Liver (tissue), 9 donors: ENCODE measurements around the gene FNDC8. TPM values are rescaled to one million over a fixed set of nuclear protein-coding genes. Genes with fewer than 3 reads are reported as not detected.

Experiments used
- DNase-seq: peaks from one replicate; pipeline ENCODE4 v3.0.0-alpha.2; 2017; ENCODE audit warnings: low spot score
- H3K27ac ChIP-seq, 2 donors: one replicate each; pipeline ENCODE4 v1.7.0; 2013; ENCODE audit warnings: inconsistent platforms in 2 of 2, low read length in 2 of 2, control low read depth in 1 of 2, low read depth in 1 of 2, mild to moderate bottlenecking in 1 of 2
- H3K27me3 ChIP-seq, 4 donors: one replicate each; pipeline versions ENCODE4 v1.6.1 to v1.7.0; 2013; ENCODE audit warnings: low read length in 3 of 4, inconsistent platforms in 1 of 4, mild to moderate bottlenecking in 1 of 4, moderate library complexity in 1 of 4; ENCODE audit not compliant: control insufficient read depth in 4 of 4, insufficient read depth in 4 of 4
- H3K36me3 ChIP-seq, 4 donors: one replicate each; pipeline versions ENCODE4 v1.6.1 to v1.7.0; 2013; ENCODE audit warnings: low read length in 3 of 4, mild to moderate bottlenecking in 3 of 4, low read depth in 1 of 4, moderate library complexity in 1 of 4; ENCODE audit not compliant: control insufficient read depth in 4 of 4, insufficient read depth in 3 of 4
- H3K4me1 ChIP-seq, 4 donors: one replicate each; pipeline versions ENCODE4 v1.6.1 to v1.7.0; 2013; ENCODE audit warnings: low read length in 3 of 4, mild to moderate bottlenecking in 3 of 4, moderate library complexity in 1 of 4; ENCODE audit not compliant: control insufficient read depth in 4 of 4, insufficient read depth in 4 of 4
- H3K4me3 ChIP-seq, 3 donors: one replicate each; pipeline versions ENCODE4 v1.6.1 to v1.7.0; 2013; ENCODE audit warnings: low read length in 3 of 3, control low read depth in 1 of 3, low read depth in 1 of 3, mild to moderate bottlenecking in 1 of 3
- H3K9ac ChIP-seq, 2 donors: one replicate each; pipeline ENCODE4 v1.7.0; 2013; ENCODE audit warnings: low read length in 2 of 2, mild to moderate bottlenecking in 2 of 2, moderate library complexity in 2 of 2, control low read depth in 1 of 2, low read depth in 1 of 2
- H3K9me3 ChIP-seq, 4 donors: one replicate each; pipeline versions ENCODE4 v1.6.1 to v1.7.0; 2013; ENCODE audit warnings: low read length in 3 of 4; ENCODE audit not compliant: control insufficient read depth in 4 of 4
- EGR1 ChIP-seq, 2 donors: IDR thresholded peaks; 2 replicates each; pipeline ENCODE4 v1.6.1; 2016 to 2018; ENCODE audit warnings: antibody characterized with exemption in 2 of 2, low read depth in 2 of 2
- FOXA1 ChIP-seq: IDR thresholded peaks from 2 replicates; pipeline ENCODE4 v1.6.1; 2016; ENCODE audit warnings: antibody characterized with exemption
- FOXA2 ChIP-seq: IDR thresholded peaks from 2 replicates; pipeline ENCODE4 v1.6.1; 2016; ENCODE audit warnings: antibody characterized with exemption
- GABPA ChIP-seq, 2 donors: IDR thresholded peaks in 1 of 2; conservative IDR thresholded peaks in 1 of 2; 2 replicates each; pipeline ENCODE4 v1.6.1; 2016; ENCODE audit warnings: antibody characterized with exemption in 2 of 2, mild to moderate bottlenecking in 1 of 2, moderate library complexity in 1 of 2
- HNF4A ChIP-seq, 2 donors: conservative IDR thresholded peaks; 2 replicates each; pipeline ENCODE4 v1.6.1; 2016; ENCODE audit warnings: antibody characterized with exemption in 2 of 2, mild to moderate bottlenecking in 2 of 2
- JUND ChIP-seq, 2 donors: IDR thresholded peaks; 2 replicates each; pipeline ENCODE4 v1.6.1; 2016; ENCODE audit warnings: antibody characterized with exemption in 2 of 2
- NR2F2 ChIP-seq: IDR thresholded peaks from 2 replicates; pipeline ENCODE4 v1.6.1; 2016; ENCODE audit warnings: antibody characterized with exemption
- RAD21 ChIP-seq, 2 donors: IDR thresholded peaks; 2 replicates each; pipeline ENCODE4 v1.6.1; 2016; ENCODE audit warnings: antibody characterized with exemption in 2 of 2, mild to moderate bottlenecking in 2 of 2
- SP1 ChIP-seq: IDR thresholded peaks from 2 replicates; pipeline ENCODE4 v1.6.1; 2018; ENCODE audit warnings: antibody characterized with exemption, mild to moderate bottlenecking
- YY1 ChIP-seq: IDR thresholded peaks from 2 replicates; pipeline ENCODE4 v1.6.1; 2016; ENCODE audit warnings: antibody characterized with exemption, mild to moderate bottlenecking
- WGBS: extraction: QIAGEN DNeasy Blood & Tissue Kit; methylation state at CpG from one replicate; pipeline ENCODE4 v1.1.7; 2013; 5-methylcytosine and 5-hydroxymethylcytosine counted together
- polyA plus RNA-seq, 2 donors: library from polyadenylated mRNA; stranded (reverse) in 1 of 2; unstranded in 1 of 2; fragments of 200-250 nt in 1 of 2; fragments of >200 nt in 1 of 2; fragmentation: Nextera tagmentation in 1 of 2; extraction: Ambion mirVana in 1 of 2; gene quantifications; one replicate each; pipeline versions ENCODE4 v1.2.1 to v1.2.3, GENCODE V29; 2013 to 2015
- total RNA-seq, 2 donors: library from RNA; depleted of rRNA; stranded (reverse); fragments of >200 nt; gene quantifications; one replicate each; pipeline ENCODE4 v1.2.3, GENCODE V29; 2014
- TF ChIP-seq, protein P1 (sequence below): IDR thresholded peaks from 2 replicates; pipeline ENCODE4 v1.6.1; 2016; ENCODE audit warnings: antibody characterized with exemption
- TF ChIP-seq, protein P2 (sequence below): fragments of 150-350 bp; IDR thresholded peaks from 2 replicates; pipeline ENCODE4 v1.5.1; 2017; ENCODE audit warnings: improper control_type of control experiment, low read depth, low read length; ENCODE audit not compliant: missing input control
- TF ChIP-seq, protein P3 (sequence below): IDR thresholded peaks from 2 replicates; pipeline ENCODE4 v1.6.1; 2016; ENCODE audit warnings: antibody characterized with exemption
- TF ChIP-seq, protein P4 (sequence below): IDR thresholded peaks from 2 replicates; pipeline ENCODE4 v1.6.1; 2016; ENCODE audit warnings: antibody characterized with exemption, mild to moderate bottlenecking
- donor health status: healthy.
- donor health status: healthy.
- donor health status: healthy.
- donor health status: healthy.
- donor health status: healthy.

The FNDC8 gene
- total and polyA plus RNA-seq, 4 donors, result not detected

GRCh38 chr17:35169835-35170363, 48.5 kb downstream of the FNDC8 start:
- H3K36me3 ChIP-seq, result no peaks in the 10 kb centered on the region
- TF ChIP-seq FOXA1, result no peak
- no peak for TF ChIP-seq FOXA2
- TF ChIP-seq JUND (IDR thresholded peaks at IDR 0.05), result no peak
- TF ChIP-seq EGR1 (IDR thresholded peaks at IDR 0.05; ENCODE audit: low read depth in 2 of 2), result no peak
- TF ChIP-seq HNF4A (conservative IDR thresholded peaks at IDR 0.05), result no peak
- TF ChIP-seq GABPA (IDR thresholded peaks at IDR 0.05 in 1 of 2, conservative IDR thresholded peaks at IDR 0.05 in 1 of 2), result no peak
- TF ChIP-seq YY1, result no peak
- TF ChIP-seq, protein P1, sequence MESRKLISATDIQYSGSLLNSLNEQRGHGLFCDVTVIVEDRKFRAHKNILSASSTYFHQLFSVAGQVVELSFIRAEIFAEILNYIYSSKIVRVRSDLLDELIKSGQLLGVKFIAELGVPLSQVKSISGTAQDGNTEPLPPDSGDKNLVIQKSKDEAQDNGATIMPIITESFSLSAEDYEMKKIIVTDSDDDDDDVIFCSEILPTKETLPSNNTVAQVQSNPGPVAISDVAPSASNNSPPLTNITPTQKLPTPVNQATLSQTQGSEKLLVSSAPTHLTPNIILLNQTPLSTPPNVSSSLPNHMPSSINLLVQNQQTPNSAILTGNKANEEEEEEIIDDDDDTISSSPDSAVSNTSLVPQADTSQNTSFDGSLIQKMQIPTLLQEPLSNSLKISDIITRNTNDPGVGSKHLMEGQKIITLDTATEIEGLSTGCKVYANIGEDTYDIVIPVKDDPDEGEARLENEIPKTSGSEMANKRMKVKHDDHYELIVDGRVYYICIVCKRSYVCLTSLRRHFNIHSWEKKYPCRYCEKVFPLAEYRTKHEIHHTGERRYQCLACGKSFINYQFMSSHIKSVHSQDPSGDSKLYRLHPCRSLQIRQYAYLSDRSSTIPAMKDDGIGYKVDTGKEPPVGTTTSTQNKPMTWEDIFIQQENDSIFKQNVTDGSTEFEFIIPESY, result no peak
- TF ChIP-seq, protein P2, sequence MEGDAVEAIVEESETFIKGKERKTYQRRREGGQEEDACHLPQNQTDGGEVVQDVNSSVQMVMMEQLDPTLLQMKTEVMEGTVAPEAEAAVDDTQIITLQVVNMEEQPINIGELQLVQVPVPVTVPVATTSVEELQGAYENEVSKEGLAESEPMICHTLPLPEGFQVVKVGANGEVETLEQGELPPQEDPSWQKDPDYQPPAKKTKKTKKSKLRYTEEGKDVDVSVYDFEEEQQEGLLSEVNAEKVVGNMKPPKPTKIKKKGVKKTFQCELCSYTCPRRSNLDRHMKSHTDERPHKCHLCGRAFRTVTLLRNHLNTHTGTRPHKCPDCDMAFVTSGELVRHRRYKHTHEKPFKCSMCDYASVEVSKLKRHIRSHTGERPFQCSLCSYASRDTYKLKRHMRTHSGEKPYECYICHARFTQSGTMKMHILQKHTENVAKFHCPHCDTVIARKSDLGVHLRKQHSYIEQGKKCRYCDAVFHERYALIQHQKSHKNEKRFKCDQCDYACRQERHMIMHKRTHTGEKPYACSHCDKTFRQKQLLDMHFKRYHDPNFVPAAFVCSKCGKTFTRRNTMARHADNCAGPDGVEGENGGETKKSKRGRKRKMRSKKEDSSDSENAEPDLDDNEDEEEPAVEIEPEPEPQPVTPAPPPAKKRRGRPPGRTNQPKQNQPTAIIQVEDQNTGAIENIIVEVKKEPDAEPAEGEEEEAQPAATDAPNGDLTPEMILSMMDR, result no peak
- TF ChIP-seq, protein P3, sequence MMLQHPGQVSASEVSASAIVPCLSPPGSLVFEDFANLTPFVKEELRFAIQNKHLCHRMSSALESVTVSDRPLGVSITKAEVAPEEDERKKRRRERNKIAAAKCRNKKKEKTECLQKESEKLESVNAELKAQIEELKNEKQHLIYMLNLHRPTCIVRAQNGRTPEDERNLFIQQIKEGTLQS, result no peak
- no peaks in the 10 kb centered on the region for H3K9me3 ChIP-seq
- H3K27ac ChIP-seq, result no peak overlapping the region
- H3K4me3 ChIP-seq, result no peak overlapping the region
- DNase-seq, result no peak
- WGBS, result 84% methylated on average over 17 of the region's 17 CpGs
- no peak overlapping the region for H3K9ac ChIP-seq
- peaks cover 0 to 2% (median 0%) of the 10 kb centered on the region in 4 donors for H3K4me1 ChIP-seq
- H3K27me3 ChIP-seq, result peaks cover 0 to 3% (median 0%) of the 10 kb centered on the region in 4 donors

DNA sequence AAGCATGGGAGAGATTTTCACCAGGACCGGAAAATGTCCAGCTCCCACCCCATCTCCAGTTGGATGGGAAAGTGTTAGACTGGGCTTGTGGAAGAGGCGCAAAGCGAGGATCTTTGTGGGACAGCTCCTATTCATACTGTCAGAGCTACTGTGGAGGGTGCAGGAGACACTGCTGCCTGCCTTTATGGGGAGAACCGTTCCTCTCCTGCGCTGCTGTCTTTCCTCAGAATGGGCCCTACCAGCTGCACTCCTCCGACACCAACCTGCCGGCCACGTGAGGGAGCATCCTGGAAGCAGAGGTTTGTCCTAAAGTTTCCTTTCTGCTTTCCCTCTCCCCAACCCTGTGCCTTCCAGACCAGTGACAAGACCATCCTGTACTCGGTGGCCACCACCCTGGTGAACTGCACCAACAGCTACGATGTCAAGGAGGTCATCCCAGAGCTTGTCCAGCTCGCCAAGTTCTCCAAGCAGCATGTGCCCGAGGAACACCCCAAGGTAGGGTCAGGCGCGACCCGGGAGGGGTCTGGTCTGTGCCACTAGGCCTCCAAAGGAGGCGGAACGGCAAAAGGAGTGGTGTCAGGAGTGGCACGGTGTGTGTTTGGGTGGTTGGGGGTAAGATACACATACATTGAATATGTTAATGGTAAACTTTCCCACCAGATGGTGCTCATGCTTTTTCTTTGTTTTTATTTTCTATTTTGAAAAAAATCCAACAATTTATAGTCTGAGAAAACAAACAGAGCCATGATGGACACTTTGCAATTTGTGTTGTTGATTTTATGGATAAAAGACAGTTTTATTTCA, 49.8 kb downstream of the FNDC8 start:
- H3K4me3 ChIP-seq, result no peak overlapping the region
- no peaks in the 10 kb centered on the region for H3K9me3 ChIP-seq
- 75% methylated on average over 18 of the region's 18 CpGs for WGBS
- TF ChIP-seq HNF4A (conservative IDR thresholded peaks at IDR 0.05) (no peak), RAD21 (IDR thresholded peaks at IDR 0.05) (peak; percentile 63 to 67), NR2F2 (no peak)
- no peak for DNase-seq
- peaks cover 0 to 2% (median 0%) of the 10 kb centered on the region in 4 donors for H3K4me1 ChIP-seq
- peaks cover 0 to 3% (median 0%) of the 10 kb centered on the region in 4 donors for H3K27me3 ChIP-seq
- no peak overlapping the region for H3K27ac ChIP-seq
- no peaks in the 10 kb centered on the region for H3K36me3 ChIP-seq
- H3K9ac ChIP-seq, result no peak overlapping the region

GRCh38 chr17:35171834-35172233, 50.4 kb downstream of the FNDC8 start:
- 41% methylated on average over 2 of the region's 2 CpGs for WGBS
- DNase-seq, result no peak
- H3K27ac ChIP-seq, result no peak overlapping the region
- H3K27me3 ChIP-seq, result no peaks in the 10 kb centered on the region
- H3K9me3 ChIP-seq, result no peaks in the 10 kb centered on the region
- H3K4me3 ChIP-seq, result no peak overlapping the region
- peaks cover 0 to 2% (median 0%) of the 10 kb centered on the region in 4 donors for H3K4me1 ChIP-seq
- no peak overlapping the region for H3K9ac ChIP-seq
- H3K36me3 ChIP-seq, result no peaks in the 10 kb centered on the region
- TF ChIP-seq GABPA (IDR thresholded peaks at IDR 0.05 in 1 of 2, conservative IDR thresholded peaks at IDR 0.05 in 1 of 2) (no peak), FOXA1 (no peak), EGR1 (IDR thresholded peaks at IDR 0.05; ENCODE audit: low read depth in 2 of 2) (no peak), FOXA2 (no peak), JUND (IDR thresholded peaks at IDR 0.05) (no peak), SP1 (no peak), YY1 (no peak), HNF4A (conservative IDR thresholded peaks at IDR 0.05) (no peak)
- TF ChIP-seq, protein P4, sequence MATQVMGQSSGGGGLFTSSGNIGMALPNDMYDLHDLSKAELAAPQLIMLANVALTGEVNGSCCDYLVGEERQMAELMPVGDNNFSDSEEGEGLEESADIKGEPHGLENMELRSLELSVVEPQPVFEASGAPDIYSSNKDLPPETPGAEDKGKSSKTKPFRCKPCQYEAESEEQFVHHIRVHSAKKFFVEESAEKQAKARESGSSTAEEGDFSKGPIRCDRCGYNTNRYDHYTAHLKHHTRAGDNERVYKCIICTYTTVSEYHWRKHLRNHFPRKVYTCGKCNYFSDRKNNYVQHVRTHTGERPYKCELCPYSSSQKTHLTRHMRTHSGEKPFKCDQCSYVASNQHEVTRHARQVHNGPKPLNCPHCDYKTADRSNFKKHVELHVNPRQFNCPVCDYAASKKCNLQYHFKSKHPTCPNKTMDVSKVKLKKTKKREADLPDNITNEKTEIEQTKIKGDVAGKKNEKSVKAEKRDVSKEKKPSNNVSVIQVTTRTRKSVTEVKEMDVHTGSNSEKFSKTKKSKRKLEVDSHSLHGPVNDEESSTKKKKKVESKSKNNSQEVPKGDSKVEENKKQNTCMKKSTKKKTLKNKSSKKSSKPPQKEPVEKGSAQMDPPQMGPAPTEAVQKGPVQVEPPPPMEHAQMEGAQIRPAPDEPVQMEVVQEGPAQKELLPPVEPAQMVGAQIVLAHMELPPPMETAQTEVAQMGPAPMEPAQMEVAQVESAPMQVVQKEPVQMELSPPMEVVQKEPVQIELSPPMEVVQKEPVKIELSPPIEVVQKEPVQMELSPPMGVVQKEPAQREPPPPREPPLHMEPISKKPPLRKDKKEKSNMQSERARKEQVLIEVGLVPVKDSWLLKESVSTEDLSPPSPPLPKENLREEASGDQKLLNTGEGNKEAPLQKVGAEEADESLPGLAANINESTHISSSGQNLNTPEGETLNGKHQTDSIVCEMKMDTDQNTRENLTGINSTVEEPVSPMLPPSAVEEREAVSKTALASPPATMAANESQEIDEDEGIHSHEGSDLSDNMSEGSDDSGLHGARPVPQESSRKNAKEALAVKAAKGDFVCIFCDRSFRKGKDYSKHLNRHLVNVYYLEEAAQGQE, result no peak
- TF ChIP-seq, protein P3, result no peak
- TF ChIP-seq, protein P2, result no peak
